Cardiac muscle cell (in vitro differentiated cells and primary cell): ENCODE measurements around the gene GPR39. TPM values are rescaled to one million over a fixed set of nuclear protein-coding genes. Genes with fewer than 3 reads are reported as not detected.

Experiments used
- DNase-seq, 2 donors: peaks; one replicate each; pipeline versions ENCODE4 v3.0.0 to v3.0.0-alpha.2; 2010 to 2017; ENCODE audit warnings: low read depth in 1 of 2, low spot score in 1 of 2
- H3K27ac ChIP-seq: fragments of 200-600 bp; sonication (generic); 2 replicates; pipeline ENCODE4 v1.5.1; 2016
- H3K27me3 ChIP-seq: fragments of 200-600 bp; sonication (generic); 2 replicates; pipeline ENCODE4 v1.6.0; 2016; ENCODE audit warnings: control low read depth
- H3K36me3 ChIP-seq: fragments of 200-600 bp; sonication (generic); 2 replicates; pipeline ENCODE4 v1.5.1; 2016; ENCODE audit warnings: control low read depth
- H3K4me1 ChIP-seq: fragments of 200-600 bp; sonication (generic); 2 replicates; pipeline ENCODE4 v1.8.1; 2017; ENCODE audit warnings: low read depth, mild to moderate bottlenecking, mixed run types
- H3K4me3 ChIP-seq: fragments of 200-600 bp; sonication (generic); 2 replicates; pipeline ENCODE4 v1.5.1; 2016; ENCODE audit warnings: mild to moderate bottlenecking
- H3K9me3 ChIP-seq: fragments of 200-600 bp; sonication (generic); 2 replicates; pipeline ENCODE4 v1.5.1; 2017; ENCODE audit warnings: low read depth, mild to moderate bottlenecking, control low read depth
- CTCF ChIP-seq: IDR thresholded peaks from 2 replicates; pipeline ENCODE4 v1.5.1; 2012; ENCODE audit warnings: low read depth, mild to moderate bottlenecking, low read length
- polyA plus RNA-seq: library from polyadenylated mRNA; unstranded; fragments of >200 nt; fragmentation: Nextera tagmentation; extraction: Ambion mirVana; gene quantifications from 2 replicates; pipeline ENCODE4 v1.2.1, GENCODE V29; 2016
- total RNA-seq: library from RNA; depleted of rRNA; stranded (reverse); fragments of >200 nt; gene quantifications from 2 replicates; pipeline ENCODE4 v1.2.3, GENCODE V29; 2016

The GPR39 gene
- total and polyA plus RNA-seq, 2 experiments from 2014 or later = 4.0 to 10.9 TPM

- no peaks in the 10 kb centered on the region for H3K9me3 ChIP-seq
- TF ChIP-seq CTCF = no peak
- DNase-seq = peak in 1 of 2 donors; percentile 58
- H3K36me3 ChIP-seq = no peaks in the 10 kb centered on the region
- peaks cover 44% of the 10 kb centered on the region for H3K4me1 ChIP-seq
- H3K27ac ChIP-seq = no peak overlapping the region
- peaks cover 6% of the 10 kb centered on the region for H3K27me3 ChIP-seq
- no peak overlapping the region for H3K4me3 ChIP-seq
These were observed 223.5 kb downstream of the GPR39 start for GRCh38 chr2:132640116-132640515.

DNA sequence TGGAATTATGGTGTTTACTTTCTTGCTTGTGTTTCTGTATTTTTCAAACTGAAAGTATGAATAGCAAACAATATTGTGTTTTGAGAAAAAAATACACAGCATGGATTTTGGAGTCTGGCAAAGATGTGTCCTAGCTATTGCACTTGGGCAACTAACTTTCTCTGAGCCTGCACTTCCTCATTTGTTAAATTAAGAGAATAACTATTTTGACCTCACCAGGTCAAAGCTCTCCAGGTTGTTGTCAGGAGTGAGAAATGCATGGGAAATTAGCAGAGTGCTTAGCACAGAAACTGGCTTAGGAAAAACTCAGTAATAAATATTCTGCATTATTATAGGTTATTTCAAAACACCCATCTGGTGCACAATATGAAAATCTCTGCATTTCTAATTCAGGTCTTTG is 225.2 kb downstream of the GPR39 start:
- TF ChIP-seq CTCF = no peak
- no peak for DNase-seq
- no peak overlapping the region for H3K4me3 ChIP-seq
- no peaks in the 10 kb centered on the region for H3K9me3 ChIP-seq
- no peak overlapping the region for H3K27ac ChIP-seq
- H3K36me3 ChIP-seq = no peaks in the 10 kb centered on the region
- H3K27me3 ChIP-seq = peaks cover 18% of the 10 kb centered on the region
- H3K4me1 ChIP-seq = peaks cover 44% of the 10 kb centered on the region

GRCh38 chr2:132642415-132642814 is 225.8 kb downstream of the GPR39 start:
- Histone ChIP-seq H3K4me3 (no peak overlapping the region), H3K4me1 (peaks cover 44% of the 10 kb centered on the region), H3K27me3 (peaks cover 22% of the 10 kb centered on the region), H3K36me3 (no peaks in the 10 kb centered on the region), H3K9me3 (no peaks in the 10 kb centered on the region), H3K27ac (no peak overlapping the region)
- peak in 1 of 2 donors; percentile 49 for DNase-seq
- TF ChIP-seq CTCF = no peak

- H3K4me3 ChIP-seq = no peak overlapping the region
- no peak for TF ChIP-seq CTCF
- no peak overlapping the region for H3K27ac ChIP-seq
- H3K36me3 ChIP-seq = no peaks in the 10 kb centered on the region
- peaks cover 34% of the 10 kb centered on the region for H3K4me1 ChIP-seq
- peaks cover 48% of the 10 kb centered on the region for H3K27me3 ChIP-seq
- no peaks in the 10 kb centered on the region for H3K9me3 ChIP-seq
- DNase-seq = no peak
These were observed 228.6 kb downstream of the GPR39 start for GRCh38 chr2:132645176-132645575.

DNA sequence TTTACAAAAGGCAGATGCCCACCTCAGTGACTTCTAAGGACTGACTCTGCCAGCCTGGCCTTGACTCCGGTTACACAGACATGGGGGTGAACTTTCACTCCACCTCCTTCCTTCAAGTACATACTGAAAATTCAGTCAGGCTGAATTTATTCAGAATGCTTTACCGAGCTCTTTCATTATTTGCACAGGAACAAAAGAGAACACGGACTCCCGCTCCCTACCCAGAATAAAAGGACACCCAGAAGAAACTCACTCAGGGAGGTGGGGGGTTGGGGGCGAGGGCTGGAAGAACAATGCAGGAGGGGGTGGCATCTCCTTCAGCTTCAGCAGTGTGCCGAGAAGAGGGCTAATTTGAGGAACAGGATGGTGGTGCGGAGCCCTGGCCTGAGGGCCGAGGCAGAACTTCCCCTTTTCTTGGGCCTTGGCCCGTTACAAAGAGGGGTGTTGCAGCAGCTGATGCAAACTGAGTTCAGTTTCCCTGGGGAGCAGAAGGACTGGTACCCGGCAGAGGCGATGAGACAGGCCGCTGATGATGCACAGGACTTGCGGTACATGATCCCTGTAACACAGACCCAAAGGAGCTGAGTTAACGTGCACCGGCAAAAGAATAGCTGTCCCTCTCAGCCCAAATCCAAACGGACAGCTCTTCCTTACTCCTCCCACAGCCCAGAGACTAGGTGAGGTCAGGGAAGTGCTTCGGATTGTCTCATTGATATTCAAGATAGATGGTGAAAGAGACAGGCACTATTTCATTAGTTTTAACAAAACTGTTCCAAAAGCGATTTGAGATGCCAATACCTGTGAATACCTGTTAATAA is 229.3 kb downstream of the GPR39 start:
- no peak overlapping the region for H3K27ac ChIP-seq
- H3K27me3 ChIP-seq = peaks cover 50% of the 10 kb centered on the region
- no peak for DNase-seq
- H3K9me3 ChIP-seq = no peaks in the 10 kb centered on the region
- TF ChIP-seq CTCF = no peak
- peaks cover 29% of the 10 kb centered on the region for H3K4me1 ChIP-seq
- H3K4me3 ChIP-seq = no peak overlapping the region
- no peaks in the 10 kb centered on the region for H3K36me3 ChIP-seq
